ENCODE results near the gene SPTBN1.

DNA sequence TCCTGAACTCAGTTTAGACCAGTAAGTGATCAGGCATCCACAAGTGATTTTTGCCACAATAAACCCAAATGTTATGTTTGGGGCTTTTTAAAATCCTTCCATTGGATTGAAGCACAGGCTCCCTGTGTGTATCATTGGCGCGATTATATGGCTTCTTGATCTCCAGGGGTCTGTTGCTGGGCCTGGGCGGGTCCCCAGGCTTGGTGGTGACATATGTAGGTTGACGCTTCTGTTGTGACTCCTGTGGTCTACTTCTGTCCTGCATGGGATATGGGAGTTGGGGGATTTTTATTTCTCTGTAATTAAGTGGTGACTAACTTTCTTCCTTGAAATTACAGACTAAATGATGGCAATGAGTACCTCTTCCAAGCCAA is 211.1 kb downstream of the SPTBN1 start:
- TF ChIP-seq CTCF (conservative IDR thresholded peaks at IDR 0.05), result no peak
- no peak for TF ChIP-seq EZH2 (IDR thresholded peaks at IDR 0.05; ENCODE audit: low read depth)

All from PC-9 (cell line).